Activated CD8-positive, alpha-beta T cell treated with anti-CD3 and anti-CD28 coated beads, Interleukin-2, amount 10 ng/mL, durations not matched to agents 7 days and 5 days (primary cell): ENCODE results near the gene LRFN3. TPM values are rescaled to one million over a fixed set of nuclear protein-coding genes. Genes with fewer than 3 reads are reported as not detected.

ENCODE experiments used
- ATAC-seq: fragments of 150-1000 bp; cut with Tn5 transposase; one replicate; pipeline ENCODE4 v1.10.0; 2021; ENCODE audit warnings: moderate library complexity
- CTCF ChIA-PET: fragments of 350-600 bp; sonication (Branson Sonifier 250); formaldehyde crosslinking; loops from one replicate; lab custom pipeline; 2021; ENCODE audit warnings: antibody characterized with exemption; lab: Charles Lee
- POLR2A ChIA-PET: fragments of 350-600 bp; sonication (Branson Sonifier 250); formaldehyde crosslinking; loops from one replicate; lab custom pipeline; 2021; ENCODE audit warnings: antibody characterized with exemption; lab: Charles Lee
- DNase-seq: peaks from one replicate; pipeline ENCODE4 v3.0.0-alpha.2; 2020
- H3K27ac Mint-ChIP-seq: one replicate; pipeline ENCODE4 v1.8.0; 2021; ENCODE audit warnings: mild to moderate bottlenecking, mixed read lengths
- H3K27me3 Mint-ChIP-seq: one replicate; pipeline ENCODE4 v1.8.0; 2021; ENCODE audit warnings: low read depth, mixed read lengths
- H3K36me3 Mint-ChIP-seq: one replicate; pipeline ENCODE4 v1.8.0; 2021; ENCODE audit warnings: low read depth, mixed read lengths
- H3K4me1 Mint-ChIP-seq: one replicate; pipeline ENCODE4 v1.8.0; 2021; ENCODE audit warnings: low read depth, mixed read lengths
- H3K4me3 Mint-ChIP-seq: one replicate; pipeline ENCODE4 v1.8.0; 2021; ENCODE audit warnings: mild to moderate bottlenecking, mixed read lengths
- H3K9me3 Mint-ChIP-seq: one replicate; pipeline ENCODE4 v1.8.0; 2022; ENCODE audit warnings: mixed read lengths; ENCODE audit not compliant: insufficient read depth
- total RNA-seq, 2 experiments: library from RNA; stranded (reverse); gene quantifications; one replicate each; pipeline ENCODE4 v1.2.3, GENCODE V29; 2021

Gene LRFN3
- total RNA-seq, 2 experiments from 2014 or later = 9.8 to 10.3 TPM

DNA sequence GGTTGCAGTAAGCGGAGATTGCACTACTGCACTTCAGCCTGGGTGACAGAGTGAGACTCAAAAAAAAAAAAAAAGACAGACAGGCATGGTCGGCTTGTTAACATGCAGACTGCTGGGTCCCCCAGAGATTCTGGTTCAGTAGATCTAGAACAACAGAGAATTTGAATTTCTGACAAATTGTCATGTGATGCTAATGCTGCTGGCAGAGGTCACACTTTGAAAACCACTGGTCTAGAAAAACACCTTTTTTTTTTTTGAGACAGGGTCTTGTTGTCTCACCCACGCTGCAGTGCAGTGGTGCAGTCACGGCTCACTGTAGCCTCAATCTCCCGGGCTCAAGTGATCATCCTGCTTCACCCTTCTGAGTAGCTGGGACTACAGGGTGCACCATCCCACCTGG lies 7.7 kb upstream of the LRFN3 start:
- Mint-ChIP-seq H3K27ac (peak overlapping the region; percentile 63), H3K36me3 (peaks cover 9% of the 10 kb centered on the region), H3K27me3 (peaks cover 2% of the 10 kb centered on the region), H3K4me1 (peaks cover 29% of the 10 kb centered on the region), H3K9me3 (peaks cover 8% of the 10 kb centered on the region), H3K4me3 (no peak overlapping the region)
- DNase-seq (no peak), ATAC-seq (no peak)
- ChIA-PET POLR2A (interaction anchor here (1.6 to 3.2 kb wide), 2 partner anchors 25 to 28 kb away, joined by 5 to 22 read pairs; partner anchors contain the start of gene NFKBID), CTCF (interaction anchor here (2.1 to 3.9 kb wide), 2 partner anchors 25 to 45 kb away, joined by 14 to 24 read pairs; no protein-coding TSS in a partner anchor)

DNA sequence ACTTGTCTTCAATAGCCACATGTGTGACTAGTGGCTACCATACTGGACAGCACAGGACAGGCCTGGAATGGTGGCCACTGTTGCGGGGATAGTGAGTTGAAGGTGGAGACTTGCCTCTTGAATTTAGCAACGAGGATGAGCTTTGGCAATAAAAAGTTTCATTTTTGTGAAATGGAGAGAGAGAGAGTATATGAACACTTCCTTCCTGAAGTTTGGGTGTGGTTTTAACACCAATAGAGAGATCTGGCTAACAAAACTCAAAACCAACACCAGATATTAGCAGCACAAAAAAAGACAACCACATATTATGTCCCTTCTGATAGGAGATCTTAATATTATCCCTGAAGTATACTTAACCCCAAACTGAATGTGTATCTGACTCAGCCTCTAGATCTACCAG lies 6.3 kb upstream of the LRFN3 start:
- ChIA-PET POLR2A (interaction anchor here (1.0 to 3.2 kb wide), 5 partner anchors 12 to 58 kb away, joined by 3 to 22 read pairs (median 4); partner anchors contain the start of gene NFKBID), CTCF (interaction anchor here (1.1 to 3.9 kb wide), 4 partner anchors 9 to 47 kb away, joined by 4 to 24 read pairs (median 9); no protein-coding TSS in a partner anchor)
- peaks cover 29% of the 10 kb centered on the region for H3K4me1 Mint-ChIP-seq
- no peak for ATAC-seq
- peak overlapping the region; percentile 45 for H3K4me3 Mint-ChIP-seq
- H3K9me3 Mint-ChIP-seq = peaks cover 8% of the 10 kb centered on the region
- peaks cover 9% of the 10 kb centered on the region for H3K36me3 Mint-ChIP-seq
- DNase-seq = no peak
- H3K27ac Mint-ChIP-seq = peak overlapping the region; percentile 89
- peaks cover 4% of the 10 kb centered on the region for H3K27me3 Mint-ChIP-seq

DNA sequence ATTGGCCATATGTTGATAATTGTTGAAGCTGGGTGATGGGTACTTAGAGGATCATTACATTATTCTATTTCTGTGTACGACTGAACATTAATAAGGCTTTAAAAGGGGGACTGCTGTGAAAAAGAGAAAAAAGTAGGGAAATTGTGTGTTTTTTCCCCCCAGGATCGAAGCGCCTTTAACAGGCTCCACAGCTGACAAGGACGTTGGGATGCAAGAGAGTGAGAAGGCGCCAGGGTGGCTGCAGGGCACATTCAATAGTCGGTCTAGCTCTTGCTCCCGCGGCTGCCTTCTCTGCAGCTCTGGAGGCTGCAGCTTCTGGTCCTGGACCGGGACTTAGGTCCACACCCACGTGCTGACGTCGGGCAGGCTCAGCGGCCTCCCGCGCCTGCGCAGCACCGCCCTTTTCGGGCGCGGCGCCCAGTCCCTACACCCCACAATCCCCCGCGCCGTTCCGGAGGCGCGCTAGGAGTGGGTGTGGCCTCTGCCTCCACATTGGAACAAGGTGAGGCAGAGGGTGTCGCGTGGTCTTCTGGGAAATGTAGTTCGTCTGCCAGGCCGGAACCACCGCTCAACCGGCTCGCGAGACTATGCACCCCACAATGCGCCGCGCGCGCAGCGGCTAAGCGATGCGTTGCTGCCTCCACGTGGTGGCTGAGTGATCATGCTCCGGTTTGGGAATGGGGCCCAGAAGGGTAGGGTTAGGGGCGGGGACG lies 4.9 kb upstream of the LRFN3 start:
- ChIA-PET CTCF (interaction anchor here (0.6 to 3.9 kb wide), 39 partner anchors 10 to 283 kb away, joined by 3 to 95 read pairs (median 5); partner anchors contain the start of genes APLP1, COX6B1, IGFLR1 and KIRREL2), POLR2A (interaction anchor here (0.7 to 3.2 kb wide), 9 partner anchors 28 to 283 kb away, joined by 3 to 22 read pairs (median 4); partner anchors contain the start of genes LIN37, NFKBID, SDHAF1 and ZNF146)
- ATAC-seq (peak; percentile 96), DNase-seq (peak; percentile 100)
- no peaks in the 10 kb centered on the region for H3K36me3 Mint-ChIP-seq
- peak overlapping the region; percentile 91 for H3K27ac Mint-ChIP-seq
- H3K4me1 Mint-ChIP-seq = peaks cover 33% of the 10 kb centered on the region
- H3K27me3 Mint-ChIP-seq = peaks cover 2% of the 10 kb centered on the region
- peak overlapping the region; percentile 74 for H3K4me3 Mint-ChIP-seq
- no peaks in the 10 kb centered on the region for H3K9me3 Mint-ChIP-seq

DNA sequence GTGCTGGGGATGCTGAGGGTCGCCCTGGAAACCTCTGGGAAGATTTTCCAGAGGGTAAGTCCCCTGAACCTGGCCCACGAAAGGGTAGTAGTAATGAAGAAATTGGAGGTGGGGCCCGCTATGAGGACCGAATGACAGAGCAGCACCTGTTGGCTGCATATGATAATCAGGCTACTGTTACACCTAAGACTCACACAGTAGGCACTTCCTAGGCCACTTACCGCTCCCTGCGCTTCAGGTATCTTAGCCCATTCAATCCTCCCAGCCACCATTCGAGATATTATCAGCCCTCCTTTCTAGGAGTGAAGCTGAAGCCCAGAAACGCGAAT lies 4.3 kb upstream of the LRFN3 start:
- H3K36me3 Mint-ChIP-seq = no peaks in the 10 kb centered on the region
- no peaks in the 10 kb centered on the region for H3K9me3 Mint-ChIP-seq
- peak overlapping the region; percentile 52 for H3K4me3 Mint-ChIP-seq
- POLR2A ChIA-PET = interaction anchor here (1.0 to 3.2 kb wide), 5 partner anchors 28 to 283 kb away, joined by 3 to 22 read pairs (median 5); partner anchors contain the start of genes LIN37, NFKBID, ZNF146 and ZNF565
- CTCF ChIA-PET = interaction anchor here (0.7 to 3.9 kb wide), 16 partner anchors 14 to 237 kb away, joined by 3 to 95 read pairs (median 5); partner anchors contain the start of genes APLP1 and NPHS1
- DNase-seq = no peak
- peaks cover 2% of the 10 kb centered on the region for H3K27me3 Mint-ChIP-seq
- peaks cover 36% of the 10 kb centered on the region for H3K4me1 Mint-ChIP-seq
- peak; percentile 17 for ATAC-seq
- no peak overlapping the region for H3K27ac Mint-ChIP-seq

DNA sequence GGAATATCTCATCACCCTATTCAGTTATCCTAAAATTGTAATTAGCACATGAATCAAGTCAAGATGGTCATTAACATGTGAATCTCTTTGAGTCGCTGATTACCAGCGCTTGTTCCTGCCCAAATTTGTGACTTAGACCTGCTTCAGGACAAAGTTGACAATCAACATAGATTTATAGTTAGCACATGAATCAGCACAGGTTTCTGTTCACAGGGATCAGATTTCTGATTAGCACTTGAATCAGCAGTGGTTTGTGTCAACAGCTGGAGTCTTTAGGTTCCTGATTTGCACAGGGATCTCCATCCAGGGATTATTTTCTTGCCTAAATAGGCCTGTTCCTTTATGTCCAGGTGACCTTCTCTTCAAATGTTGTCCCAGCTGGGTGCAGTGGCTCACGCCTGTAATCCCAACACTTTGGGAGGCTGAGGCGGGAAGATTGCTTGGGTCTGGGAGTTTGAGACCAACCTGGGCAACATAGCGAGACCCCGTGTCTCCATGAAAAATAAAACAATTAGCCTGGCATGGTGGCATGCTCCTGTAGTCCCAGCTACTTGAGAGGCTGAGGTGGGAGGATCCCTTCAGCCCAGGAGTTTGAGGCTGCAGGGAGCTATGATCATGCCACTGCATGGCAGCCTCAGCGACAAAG lies 3.8 kb upstream of the LRFN3 start:
- ATAC-seq (no peak), DNase-seq (no peak)
- Mint-ChIP-seq H3K4me3 (no peak overlapping the region), H3K9me3 (no peaks in the 10 kb centered on the region), H3K4me1 (peaks cover 41% of the 10 kb centered on the region), H3K27me3 (peaks cover 2% of the 10 kb centered on the region), H3K36me3 (no peaks in the 10 kb centered on the region), H3K27ac (no peak overlapping the region)
- CTCF ChIA-PET = interaction anchor here (0.7 to 3.9 kb wide), 9 partner anchors 13 to 238 kb away, joined by 3 to 95 read pairs (median 8); partner anchors contain the start of gene APLP1
- POLR2A ChIA-PET = interaction anchor here (1.0 to 2.2 kb wide), 3 partner anchors 32 to 221 kb away, joined by 3 to 11 read pairs (median 5); partner anchors contain the start of genes LIN37 and NFKBID

DNA sequence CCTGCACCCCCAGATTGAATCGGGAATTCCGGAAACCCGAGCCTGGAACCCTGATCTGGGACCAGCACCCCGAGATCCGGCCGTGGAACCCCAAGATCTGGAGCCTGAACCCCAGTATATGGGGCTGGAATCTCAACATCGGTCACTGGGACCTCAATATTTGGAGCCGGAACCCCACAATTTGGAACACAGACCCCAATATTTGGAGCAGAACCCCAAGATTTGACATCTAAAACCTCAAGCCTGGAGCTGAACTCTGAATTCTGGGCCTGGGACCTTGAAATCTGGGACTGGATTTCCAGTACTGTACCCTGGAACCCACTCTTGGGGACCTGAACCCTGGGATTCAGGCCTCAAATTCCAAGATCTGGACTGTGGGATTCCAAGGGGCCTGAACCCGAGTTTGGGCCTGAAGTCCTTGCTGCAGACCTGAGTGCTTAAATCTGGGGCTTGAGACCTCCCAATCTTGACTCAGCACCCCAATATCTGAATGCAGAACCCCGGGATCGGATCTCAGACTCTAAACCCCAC lies 629 bp downstream of the LRFN3 start:
- ATAC-seq (no peak), DNase-seq (no peak)
- H3K36me3 Mint-ChIP-seq = peaks cover 8% of the 10 kb centered on the region
- H3K4me1 Mint-ChIP-seq = peaks cover 37% of the 10 kb centered on the region
- no peaks in the 10 kb centered on the region for H3K9me3 Mint-ChIP-seq
- ChIA-PET POLR2A (no interaction called here), CTCF (interaction anchor here (1.3 kb wide), 1 partner anchor 22 kb away, joined by 3 read pairs; no protein-coding TSS in a partner anchor)
- peak overlapping the region; percentile 79 for H3K4me3 Mint-ChIP-seq
- peaks cover 2% of the 10 kb centered on the region for H3K27me3 Mint-ChIP-seq
- no peak overlapping the region for H3K27ac Mint-ChIP-seq

DNA sequence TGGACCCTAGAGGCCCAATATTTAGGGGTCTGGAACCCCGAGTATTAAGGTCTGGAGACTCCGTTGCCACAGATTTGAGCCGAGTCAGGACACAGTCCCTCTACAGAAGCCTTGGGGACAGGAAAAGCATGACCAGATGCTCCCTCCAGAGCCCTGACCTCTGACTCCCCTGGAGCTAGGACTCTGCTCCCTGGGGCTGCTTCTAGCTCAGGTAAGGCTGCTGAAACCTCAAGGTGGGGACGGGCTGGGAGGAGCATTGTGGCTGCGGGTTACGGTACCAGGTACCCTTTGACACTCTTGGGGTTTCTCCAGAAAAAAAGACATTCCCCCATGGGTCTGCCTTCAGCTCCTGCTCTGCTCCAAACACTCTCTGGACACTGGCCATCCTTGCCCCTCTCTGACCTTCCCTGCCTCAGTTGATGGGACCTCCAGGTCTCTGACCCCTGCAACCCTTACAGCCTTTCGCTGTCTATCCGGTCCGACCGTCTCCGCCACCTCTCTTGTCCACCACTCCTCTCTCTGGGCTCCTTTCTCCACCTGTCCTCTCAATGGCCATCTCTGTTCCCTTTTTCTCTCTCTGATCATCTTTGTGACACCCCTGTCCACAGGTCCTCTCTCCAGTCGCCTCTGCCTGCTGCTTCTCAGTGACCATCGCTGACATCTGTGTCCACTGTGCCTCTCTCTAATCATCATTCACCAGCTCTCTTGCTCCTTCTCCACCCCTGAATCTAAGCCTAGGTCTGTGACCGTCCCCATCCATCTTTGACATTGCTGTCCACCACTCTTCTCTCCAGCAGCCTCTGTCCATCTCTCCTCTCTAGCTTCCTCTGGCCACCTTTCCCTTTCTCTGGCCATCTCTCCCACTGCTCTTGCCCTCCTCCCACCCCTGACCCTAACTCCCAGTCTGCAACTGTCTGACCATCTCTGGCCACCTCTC lies 1.4 kb downstream of the LRFN3 start:
- CTCF ChIA-PET = interaction anchor here (1.3 kb wide), 1 partner anchor 21 kb away, joined by 3 read pairs; no protein-coding TSS in a partner anchor
- DNase-seq (no peak), ATAC-seq (no peak)
- peaks cover 2% of the 10 kb centered on the region for H3K27me3 Mint-ChIP-seq
- no peak overlapping the region for H3K27ac Mint-ChIP-seq
- no peaks in the 10 kb centered on the region for H3K9me3 Mint-ChIP-seq
- H3K4me1 Mint-ChIP-seq = peaks cover 32% of the 10 kb centered on the region
- H3K36me3 Mint-ChIP-seq = peaks cover 8% of the 10 kb centered on the region
- peak overlapping the region; percentile 79 for H3K4me3 Mint-ChIP-seq
- POLR2A ChIA-PET = no interaction called here

DNA sequence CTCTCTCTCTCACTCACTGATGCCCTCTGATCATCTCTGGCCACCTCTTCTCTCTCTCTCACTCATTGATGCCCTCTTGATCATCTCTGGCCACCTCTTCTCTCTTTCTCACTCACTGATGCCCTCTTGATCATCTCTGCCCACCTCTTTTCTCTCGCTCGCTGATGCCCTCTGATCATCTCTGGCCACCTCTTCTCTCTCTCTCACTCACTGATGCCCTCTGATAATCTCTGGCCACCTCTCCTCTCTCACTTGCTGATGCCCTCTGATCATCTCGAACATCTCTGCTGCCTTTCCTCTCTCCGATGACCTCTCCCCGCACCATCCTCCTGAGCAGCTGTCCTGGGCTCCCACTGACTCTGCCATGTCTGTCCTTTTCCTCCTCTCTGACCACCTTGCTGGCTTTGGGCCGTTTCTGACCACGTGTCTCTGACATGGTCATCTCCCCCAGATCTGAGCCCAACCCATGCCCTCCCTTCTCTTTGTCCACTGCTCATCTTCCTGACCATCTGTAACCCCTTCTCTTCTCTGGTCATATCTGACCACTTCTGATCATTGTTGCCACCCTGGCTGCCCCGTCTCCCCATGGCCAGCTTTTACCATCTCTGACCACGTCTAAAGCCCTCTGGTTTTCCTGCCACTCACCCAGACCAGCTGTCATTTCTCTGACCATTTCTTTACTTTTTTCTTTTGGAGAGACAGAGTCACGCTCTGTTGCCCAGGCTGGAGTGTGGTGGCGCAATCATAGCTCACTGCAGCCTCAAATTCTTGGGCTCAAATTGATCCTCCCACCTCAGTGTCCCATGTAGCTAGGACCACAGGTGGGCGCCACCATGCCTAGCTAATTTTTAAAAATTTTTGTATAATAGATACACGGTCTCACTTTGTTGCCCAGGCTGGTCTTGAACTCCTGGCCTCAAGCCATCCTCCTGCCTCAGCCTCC lies 2.4 kb downstream of the LRFN3 start:
- ChIA-PET POLR2A (no interaction called here), CTCF (interaction anchor here (0.9 kb wide), 1 partner anchor 117 kb away, joined by 3 read pairs; no protein-coding TSS in a partner anchor)
- no peaks in the 10 kb centered on the region for H3K9me3 Mint-ChIP-seq
- H3K27me3 Mint-ChIP-seq = peaks cover 2% of the 10 kb centered on the region
- H3K4me3 Mint-ChIP-seq = peak overlapping the region; percentile 79
- ATAC-seq (no peak), DNase-seq (no peak)
- peaks cover 32% of the 10 kb centered on the region for H3K4me1 Mint-ChIP-seq
- H3K36me3 Mint-ChIP-seq = peaks cover 8% of the 10 kb centered on the region
- no peak overlapping the region for H3K27ac Mint-ChIP-seq

DNA sequence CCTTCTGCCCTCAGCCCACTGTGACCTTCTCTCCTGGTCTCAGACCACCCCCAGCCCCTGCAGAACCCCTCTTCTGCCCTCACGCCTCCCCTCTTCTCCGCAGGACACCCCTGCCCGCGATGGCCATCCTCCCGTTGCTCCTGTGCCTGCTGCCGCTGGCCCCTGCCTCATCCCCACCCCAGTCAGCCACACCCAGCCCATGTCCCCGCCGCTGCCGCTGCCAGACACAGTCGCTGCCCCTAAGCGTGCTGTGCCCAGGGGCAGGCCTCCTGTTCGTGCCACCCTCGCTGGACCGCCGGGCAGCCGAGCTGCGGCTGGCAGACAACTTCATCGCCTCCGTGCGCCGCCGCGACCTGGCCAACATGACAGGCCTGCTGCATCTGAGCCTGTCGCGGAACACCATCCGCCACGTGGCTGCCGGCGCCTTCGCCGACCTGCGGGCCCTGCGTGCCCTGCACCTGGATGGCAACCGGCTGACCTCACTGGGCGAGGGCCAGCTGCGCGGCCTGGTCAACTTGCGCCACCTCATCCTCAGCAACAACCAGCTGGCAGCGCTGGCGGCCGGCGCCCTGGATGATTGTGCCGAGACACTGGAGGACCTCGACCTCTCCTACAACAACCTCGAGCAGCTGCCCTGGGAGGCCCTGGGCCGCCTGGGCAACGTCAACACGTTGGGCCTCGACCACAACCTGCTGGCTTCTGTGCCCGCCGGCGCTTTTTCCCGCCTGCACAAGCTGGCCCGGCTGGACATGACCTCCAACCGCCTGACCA lies 3.3 kb downstream of the LRFN3 start:
- Mint-ChIP-seq H3K27me3 (peaks cover 2% of the 10 kb centered on the region), H3K36me3 (peaks cover 11% of the 10 kb centered on the region), H3K9me3 (no peaks in the 10 kb centered on the region), H3K4me1 (peaks cover 32% of the 10 kb centered on the region), H3K27ac (no peak overlapping the region), H3K4me3 (no peak overlapping the region)
- ChIA-PET CTCF (interaction anchor here (0.9 kb wide), 1 partner anchor 116 kb away, joined by 3 read pairs; no protein-coding TSS in a partner anchor), POLR2A (no interaction called here)
- ATAC-seq (no peak), DNase-seq (no peak)
